T-helper 2 cell treated with Interferon-gamma antibody and Interleukin-4, amounts not matched to agents 100 ng/mL and 5 ng/mL, for 36 hours (primary cell): ENCODE results near the gene PREX1. TPM values are rescaled to one million over a fixed set of nuclear protein-coding genes. Genes with fewer than 3 reads are reported as not detected.

Source experiments
- intact Hi-C: fragments of 100-400 bp; cut with micrococcal nuclease; formaldehyde crosslinking; loops from one replicate; pipeline ENCODE4 v1.15.1; 2023
- total RNA-seq: library from RNA; stranded (reverse); gene quantifications from 2 replicates; pipeline ENCODE4 v1.2.3, GENCODE V29; 2022

Gene PREX1
- total RNA-seq, 1 donor from 2014 or later: 53.0 TPM

- intact Hi-C loops: no loop called here
Observed at GRCh38 chr20:48596334-48596898, 231.4 kb downstream of the PREX1 start.

- intact Hi-C loops: no loop called here
Observed at GRCh38 chr20:48595495-48596333, 232.1 kb downstream of the PREX1 start.

GRCh38 chr20:48594533-48594932 lies 233.3 kb downstream of the PREX1 start:
- intact Hi-C loops: no loop called here

- intact Hi-C loops: no loop called here
Observed at GRCh38 chr20:48592107-48592940, 235.5 kb downstream of the PREX1 start.

GRCh38 chr20:48586730-48587129 lies 241.1 kb downstream of the PREX1 start:
- intact Hi-C loops: no loop called here

GRCh38 chr20:48585061-48585870 lies 242.5 kb downstream of the PREX1 start:
- intact Hi-C loops: no loop called here

- intact Hi-C loops: no loop called here
Observed at GRCh38 chr20:48584391-48585060, 243.3 kb downstream of the PREX1 start.

- intact Hi-C loops: no loop called here
Observed at GRCh38 chr20:48583801-48584200, 244.0 kb downstream of the PREX1 start.

- intact Hi-C loops: no loop called here
Observed at GRCh38 chr20:48583171-48583570, 244.6 kb downstream of the PREX1 start.

- intact Hi-C loops: no loop called here
Observed at GRCh38 chr20:48582673-48582985, 245.2 kb downstream of the PREX1 start.

- intact Hi-C loops: no loop called here
Observed at GRCh38 chr20:48581167-48581566, 246.6 kb downstream of the PREX1 start.

GRCh38 chr20:48578397-48579098 lies 249.3 kb downstream of the PREX1 start:
- intact Hi-C loops: no loop called here

- intact Hi-C loops: no loop called here
Observed at GRCh38 chr20:48577557-48577956, 250.2 kb downstream of the PREX1 start.

- intact Hi-C loops: no loop called here
Observed at GRCh38 chr20:48574383-48574782, 253.4 kb downstream of the PREX1 start.

Other genes starting within 250 kb of the PREX1 start
- 25.1 and 26.6 TPM in 2 replicates for gene ARFGEF2, start 93.7 kb upstream of the PREX1 start, total RNA-seq
- 92.0 and 92.7 TPM in 2 replicates for gene CSE1L, start 218.3 kb upstream of the PREX1 start, total RNA-seq